Mesenchymal stem cell (in vitro differentiated cells and primary cell): ENCODE data around the gene TANC1.

ENCODE experiments used
- DNase-seq: peaks from one replicate; pipeline ENCODE4 v3.0.0-alpha.2; 2013
- H2AFZ ChIP-seq: one replicate; pipeline ENCODE4 v1.6.1; 2013; ENCODE audit warnings: low read depth, mild to moderate bottlenecking, control low read depth, inconsistent platforms, low read length, moderate library complexity
- H2AK5ac ChIP-seq: 2 replicates; pipeline ENCODE4 v1.6.1; 2013; ENCODE audit warnings: low read length, moderate library complexity, mild to moderate bottlenecking, inconsistent platforms; ENCODE audit not compliant: severe bottlenecking
- H2BK120ac ChIP-seq: one replicate; pipeline ENCODE4 v1.6.1; 2013; ENCODE audit warnings: low read depth, mild to moderate bottlenecking, inconsistent platforms, low read length, moderate library complexity
- H2BK12ac ChIP-seq, 2 experiments: one replicate each; pipeline ENCODE4 v1.6.1; 2013; ENCODE audit warnings: inconsistent platforms in 2 of 2, low read length in 2 of 2, mild to moderate bottlenecking in 2 of 2, moderate library complexity in 2 of 2, control low read depth in 1 of 2
- H2BK15ac ChIP-seq: one replicate; pipeline ENCODE4 v1.6.1; 2013; ENCODE audit warnings: mild to moderate bottlenecking, low read depth, inconsistent platforms; ENCODE audit not compliant: poor library complexity, severe bottlenecking
- H2BK5ac ChIP-seq: 2 replicates; pipeline ENCODE4 v1.6.1; 2013; ENCODE audit warnings: low read depth, mild to moderate bottlenecking, low read length, control low read depth, inconsistent platforms; ENCODE audit not compliant: poor library complexity, severe bottlenecking
- H3K14ac ChIP-seq, 2 experiments: one replicate each; pipeline ENCODE4 v1.6.1; 2013; ENCODE audit warnings: inconsistent platforms in 2 of 2, low read length in 2 of 2, control low read depth in 1 of 2, mild to moderate bottlenecking in 1 of 2, moderate library complexity in 1 of 2
- H3K18ac ChIP-seq, 2 experiments: one replicate each; pipeline ENCODE4 v1.6.1; 2013; ENCODE audit warnings: inconsistent platforms in 2 of 2, low read length in 2 of 2, control low read depth in 1 of 2, low read depth in 1 of 2, mild to moderate bottlenecking in 1 of 2
- H3K23ac ChIP-seq, 2 experiments: one replicate each; pipeline ENCODE4 v1.6.1; 2013; ENCODE audit warnings: inconsistent platforms in 2 of 2, low read length in 2 of 2, mild to moderate bottlenecking in 2 of 2, moderate library complexity in 2 of 2, control low read depth in 1 of 2
- H3K27ac ChIP-seq: 2 replicates; pipeline ENCODE4 v1.5.1; 2013; ENCODE audit warnings: mild to moderate bottlenecking, moderate library complexity, low read length, control low read depth, inconsistent platforms; ENCODE audit not compliant: poor library complexity, severe bottlenecking
- H3K27me3 ChIP-seq, 2 experiments: 2 replicates each; pipeline versions ENCODE4 v1.6.1 to v1.7.0; 2013; ENCODE audit warnings: low read length in 2 of 2, mild to moderate bottlenecking in 2 of 2, moderate library complexity in 2 of 2, control low read depth in 1 of 2, inconsistent platforms in 1 of 2; ENCODE audit not compliant: control insufficient read depth in 1 of 2, insufficient read depth in 1 of 2
- H3K36me3 ChIP-seq, 2 experiments: 2 replicates each; pipeline versions ENCODE4 v1.6.1 to v1.7.0; 2013; ENCODE audit warnings: low read length in 2 of 2, control low read depth in 1 of 2, inconsistent platforms in 1 of 2, low read depth in 1 of 2, mild to moderate bottlenecking in 1 of 2; ENCODE audit not compliant: insufficient read depth in 2 of 2, control insufficient read depth in 1 of 2
- H3K4ac ChIP-seq, 2 experiments: one replicate each; pipeline ENCODE4 v1.6.1; 2013; ENCODE audit warnings: inconsistent platforms in 2 of 2, low read length in 2 of 2, mild to moderate bottlenecking in 2 of 2, moderate library complexity in 2 of 2, control low read depth in 1 of 2, low read depth in 1 of 2
- H3K4me1 ChIP-seq: 2 replicates; pipeline ENCODE4 v1.6.1; 2013; ENCODE audit warnings: low read depth, low read length, control low read depth; ENCODE audit not compliant: control insufficient read depth, insufficient read depth
- H3K4me2 ChIP-seq: 2 replicates; pipeline ENCODE4 v1.6.1; 2013; ENCODE audit warnings: low read length, mild to moderate bottlenecking, inconsistent platforms; ENCODE audit not compliant: poor library complexity, severe bottlenecking
- H3K4me3 ChIP-seq, 2 experiments: 2 replicates each; pipeline versions ENCODE4 v1.5.1 to v1.7.0; 2013; ENCODE audit warnings: low read length in 2 of 2, mild to moderate bottlenecking in 2 of 2, control low read depth in 1 of 2, low read depth in 1 of 2; ENCODE audit not compliant: insufficient read depth in 1 of 2
- H3K79me1 ChIP-seq: replicated peaks from 2 replicates; pipeline ENCODE4 v1.6.1; 2013; ENCODE audit warnings: mild to moderate bottlenecking, control low read depth, low read length, inconsistent platforms; ENCODE audit not compliant: poor library complexity, severe bottlenecking
- H3K9ac ChIP-seq: 2 replicates; pipeline ENCODE4 v1.7.0; 2013; ENCODE audit warnings: mild to moderate bottlenecking, low read length, moderate library complexity
- H3K9me3 ChIP-seq: 2 replicates; pipeline ENCODE4 v1.7.0; 2013; ENCODE audit warnings: mild to moderate bottlenecking, low read length; ENCODE audit not compliant: control insufficient read depth
- H4K8ac ChIP-seq: one replicate; pipeline ENCODE4 v1.6.1; 2013; ENCODE audit warnings: inconsistent platforms, mild to moderate bottlenecking, low read length, moderate library complexity
- H4K91ac ChIP-seq: one replicate; pipeline ENCODE4 v1.6.1; 2013; ENCODE audit warnings: mild to moderate bottlenecking, low read length, inconsistent platforms
- WGBS: methylation state at CpG from one replicate; pipeline ENCODE4 v1.1.7; 2013; ENCODE audit warnings: mixed read lengths; 5-methylcytosine and 5-hydroxymethylcytosine counted together

Gene TANC1

GRCh38 chr2:159064446-159065301 is 96.2 kb downstream of the TANC1 start:
- 41% methylated on average over 1 of the region's 5 CpGs for WGBS
- H2BK15ac ChIP-seq = no peak overlapping the region

DNA sequence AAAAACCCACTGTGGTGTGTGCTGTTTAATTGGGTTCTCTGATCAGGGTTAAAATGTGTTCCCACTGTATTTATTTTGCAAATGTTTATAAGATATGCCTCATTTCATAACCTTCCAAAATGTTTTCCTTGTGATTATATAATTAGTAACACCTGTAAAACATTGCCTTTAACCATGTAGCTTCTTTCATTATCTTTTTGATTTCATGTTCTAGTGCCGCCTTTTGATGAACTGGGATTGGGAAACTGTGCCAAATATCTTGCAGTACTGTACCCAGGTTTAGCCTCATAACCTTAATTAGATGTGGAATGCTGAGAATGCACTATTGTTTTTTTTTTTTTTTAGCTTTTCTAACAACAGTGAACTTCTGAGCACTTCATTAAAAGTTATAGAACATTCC is 96.9 kb downstream of the TANC1 start:
- H3K4me3 ChIP-seq = no peak overlapping the region
- no peak overlapping the region for H4K91ac ChIP-seq
- no peak overlapping the region for H3K9ac ChIP-seq
- peak overlapping the region; percentile 15 for H3K27ac ChIP-seq
- no peak for DNase-seq
- no peak overlapping the region for H3K23ac ChIP-seq
- H2AFZ ChIP-seq = no peak overlapping the region
- no peak overlapping the region for H3K14ac ChIP-seq
- H3K4me2 ChIP-seq = no peak overlapping the region
- H2BK15ac ChIP-seq = no peak overlapping the region
- WGBS = 100% methylated on average over 1 of the region's 1 CpG
- H3K36me3 ChIP-seq = peaks cover 0 to 6% of the 10 kb centered on the region in 2 experiments
- H2AK5ac ChIP-seq = no peak overlapping the region
- no peak overlapping the region for H4K8ac ChIP-seq
- no peak overlapping the region for H2BK120ac ChIP-seq
- no peak overlapping the region for H2BK12ac ChIP-seq
- H3K4ac ChIP-seq = no peak overlapping the region
- peaks cover 16% of the 10 kb centered on the region for H3K4me1 ChIP-seq
- no peaks in the 10 kb centered on the region for H3K27me3 ChIP-seq
- H3K9me3 ChIP-seq = no peaks in the 10 kb centered on the region
- H3K18ac ChIP-seq = no peak overlapping the region
- H2BK5ac ChIP-seq = no peak overlapping the region
- peaks cover 9% of the 10 kb centered on the region for H3K79me1 ChIP-seq

More at GRCh38 chr2:159064446-159065301, 96.2 kb downstream of the TANC1 start:
- H3K27ac ChIP-seq = peak overlapping the region; percentile 15
- no peak overlapping the region for H2BK120ac ChIP-seq
- no peak overlapping the region for H2AK5ac ChIP-seq
- H3K4ac ChIP-seq = peak overlapping the region in 1 of 2 experiments; percentile 19
- no peak for DNase-seq
- no peak overlapping the region for H3K4me3 ChIP-seq
- no peaks in the 10 kb centered on the region for H3K27me3 ChIP-seq
- no peak overlapping the region for H4K8ac ChIP-seq
- no peak overlapping the region for H2AFZ ChIP-seq
- H4K91ac ChIP-seq = no peak overlapping the region
- peaks cover 0 to 6% of the 10 kb centered on the region in 2 experiments for H3K36me3 ChIP-seq
- H3K18ac ChIP-seq = peak overlapping the region; percentile 23 to 71
- H3K14ac ChIP-seq = peak overlapping the region in 1 of 2 experiments; percentile 13
- peaks cover 13% of the 10 kb centered on the region for H3K4me1 ChIP-seq
- H3K23ac ChIP-seq = no peak overlapping the region
- H3K79me1 ChIP-seq = peaks cover 9% of the 10 kb centered on the region
- H3K9me3 ChIP-seq = no peaks in the 10 kb centered on the region
- H2BK12ac ChIP-seq = peak overlapping the region in 1 of 2 experiments; percentile 51
- peak overlapping the region; percentile 7 for H3K4me2 ChIP-seq
- no peak overlapping the region for H2BK5ac ChIP-seq
- H3K9ac ChIP-seq = no peak overlapping the region

DNA sequence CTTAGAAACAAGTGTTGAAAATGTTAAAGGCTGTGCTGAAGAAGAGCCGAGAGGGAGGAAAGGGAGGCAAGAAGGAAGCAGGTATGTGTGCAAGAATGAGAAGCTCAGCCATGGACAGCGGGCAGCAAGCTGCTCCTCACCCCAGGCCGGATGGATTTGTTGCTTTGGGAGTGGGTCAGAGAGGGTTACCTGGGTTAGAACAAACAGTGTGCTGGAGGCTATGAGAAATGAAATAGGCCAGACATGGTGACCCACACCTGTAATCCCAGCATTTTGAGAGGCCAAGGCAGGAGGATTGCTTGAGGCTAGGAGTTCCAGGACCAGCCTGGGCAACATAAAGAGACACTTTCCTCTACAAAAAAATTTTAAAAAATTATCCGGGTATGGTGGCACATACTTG is 97.5 kb downstream of the TANC1 start:
- Histone ChIP-seq H2AK5ac (peak overlapping the region; percentile 50), H3K79me1 (peaks cover 9% of the 10 kb centered on the region), H4K8ac (no peak overlapping the region), H4K91ac (no peak overlapping the region), H2BK5ac (no peak overlapping the region), H3K4me2 (no peak overlapping the region), H3K27ac (peak overlapping the region; percentile 15), H3K14ac (peak overlapping the region in 1 of 2 experiments; percentile 18), H3K9ac (no peak overlapping the region), H3K36me3 (peaks cover 0 to 6% of the 10 kb centered on the region in 2 experiments), H3K18ac (peak overlapping the region in 1 of 2 experiments; percentile 61), H3K23ac (no peak overlapping the region), H3K4me1 (peaks cover 16% of the 10 kb centered on the region), H3K4me3 (no peak overlapping the region), H2BK12ac (no peak overlapping the region), H2BK120ac (no peak overlapping the region), H2BK15ac (no peak overlapping the region), H3K27me3 (no peaks in the 10 kb centered on the region), H3K4ac (no peak overlapping the region), H3K9me3 (no peaks in the 10 kb centered on the region), H2AFZ (no peak overlapping the region)
- DNase-seq = no peak
- WGBS = 96% methylated on average over 4 of the region's 4 CpGs

DNA sequence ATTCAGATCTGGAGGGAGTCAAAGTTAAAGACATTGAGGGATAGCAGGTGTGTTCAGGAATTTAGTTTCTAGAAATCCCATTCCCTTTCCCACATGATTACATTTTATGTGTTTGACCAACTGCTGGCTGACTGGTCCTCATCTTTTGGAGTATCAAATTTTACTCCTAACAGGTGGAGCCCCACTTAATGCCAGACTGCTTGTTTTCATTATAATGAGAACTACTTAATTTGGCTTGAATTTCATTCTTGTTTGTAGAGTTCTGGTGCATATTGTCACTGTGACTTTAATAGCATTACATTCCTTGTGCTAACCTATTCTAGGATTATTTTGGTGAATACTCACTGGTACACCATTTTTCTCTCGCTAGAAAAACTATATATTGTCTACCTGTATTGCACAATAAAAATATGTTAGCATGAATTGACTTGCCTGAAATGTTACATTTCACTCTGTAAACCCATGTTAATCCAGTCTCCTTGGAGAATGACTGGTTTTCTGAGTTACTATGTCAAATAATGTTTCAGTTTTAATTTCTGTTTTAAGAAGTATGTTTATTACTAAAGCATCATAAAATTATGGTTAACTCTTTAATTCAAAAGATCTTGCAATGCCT is 98.2 kb downstream of the TANC1 start:
- Histone ChIP-seq H3K27me3 (no peaks in the 10 kb centered on the region), H3K18ac (no peak overlapping the region), H3K4me1 (peaks cover 16% of the 10 kb centered on the region), H3K9ac (no peak overlapping the region), H2AK5ac (no peak overlapping the region), H3K79me1 (peaks cover 6% of the 10 kb centered on the region), H4K91ac (no peak overlapping the region), H3K36me3 (peaks cover 0 to 6% of the 10 kb centered on the region in 2 experiments), H3K4ac (no peak overlapping the region), H2BK5ac (no peak overlapping the region), H3K27ac (no peak overlapping the region), H2BK15ac (no peak overlapping the region), H3K4me2 (no peak overlapping the region), H3K4me3 (no peak overlapping the region), H2BK120ac (no peak overlapping the region), H2AFZ (no peak overlapping the region), H2BK12ac (no peak overlapping the region), H3K9me3 (no peaks in the 10 kb centered on the region), H3K14ac (no peak overlapping the region), H3K23ac (no peak overlapping the region), H4K8ac (no peak overlapping the region)
- DNase-seq = no peak
- WGBS = no CpG with 5 or more reads among the region's 1 CpG
